Loucy (cell line): ENCODE results near the gene NAV1.

Experiments used
- H2AFZ ChIP-seq: fragments of 200-600 bp; sonication (generic); 2 replicates; pipeline ENCODE4 v1.6.0; 2016; ENCODE audit warnings: antibody characterized with exemption, mild to moderate bottlenecking, low read length, moderate library complexity
- H3F3A ChIP-seq: fragments of 200-600 bp; 2 replicates; pipeline ENCODE4 v1.6.0; 2016; ENCODE audit warnings: antibody characterized with exemption, low read depth, mild to moderate bottlenecking
- H3K27me3 ChIP-seq: fragments of 200-600 bp; sonication (generic); 2 replicates; pipeline ENCODE4 v1.6.1; 2014; ENCODE audit warnings: low read length, mild to moderate bottlenecking; ENCODE audit not compliant: insufficient read depth, poor library complexity, severe bottlenecking
- H3K36me3 ChIP-seq: fragments of 200-600 bp; sonication (generic); 2 replicates; pipeline ENCODE4 v1.6.1; 2016; ENCODE audit warnings: low read length; ENCODE audit not compliant: insufficient read depth
- H3K4me1 ChIP-seq: fragments of 200-600 bp; sonication (generic); 2 replicates; pipeline ENCODE4 v1.5.1; 2014; ENCODE audit warnings: low read length, mild to moderate bottlenecking; ENCODE audit not compliant: insufficient read depth, poor library complexity, severe bottlenecking
- H3K4me2 ChIP-seq: fragments of 200-600 bp; sonication (generic); 2 replicates; pipeline ENCODE4 v1.6.0; 2014; ENCODE audit warnings: antibody characterized with exemption, low read length, low read depth, mild to moderate bottlenecking; ENCODE audit not compliant: poor library complexity, severe bottlenecking
- H3K4me3 ChIP-seq: fragments of 200-600 bp; sonication (generic); 2 replicates; pipeline ENCODE4 v1.5.1; 2014; ENCODE audit warnings: low read length, mild to moderate bottlenecking, mixed read lengths; ENCODE audit not compliant: poor library complexity, severe bottlenecking
- H3K79me2 ChIP-seq: fragments of 200-600 bp; sonication (generic); 2 replicates; pipeline ENCODE4 v1.6.1; 2014; ENCODE audit warnings: low read length; ENCODE audit not compliant: insufficient read depth
- H3K9ac ChIP-seq: fragments of 200-600 bp; sonication (generic); 2 replicates; pipeline ENCODE4 v1.6.0; 2014; ENCODE audit warnings: mild to moderate bottlenecking, low read depth, low read length, moderate library complexity; ENCODE audit not compliant: poor library complexity, severe bottlenecking
- H3K9me2 ChIP-seq: fragments of 200-600 bp; sonication (generic); replicated peaks from 2 replicates; pipeline ENCODE4 v1.6.1; 2016; ENCODE audit warnings: low read depth, low read length, mixed read lengths
- H3K9me3 ChIP-seq: fragments of 200-600 bp; sonication (generic); 2 replicates; pipeline ENCODE4 v1.6.1; 2014; ENCODE audit warnings: mild to moderate bottlenecking, antibody characterized with exemption, low read length, low read depth; ENCODE audit not compliant: insufficient read depth
- H4K20me1 ChIP-seq: fragments of 200-600 bp; sonication (generic); 2 replicates; pipeline ENCODE4 v1.6.0; 2014; ENCODE audit warnings: antibody characterized with exemption, low read length, mild to moderate bottlenecking; ENCODE audit not compliant: insufficient read depth, poor library complexity, severe bottlenecking
- CTCF ChIP-seq: fragments of 200-600 bp; sonication (generic); conservative IDR thresholded peaks from 2 replicates; pipeline ENCODE4 v1.5.1; 2014; ENCODE audit warnings: mild to moderate bottlenecking, antibody characterized with exemption, low read length
- EZH2phosphoT487 ChIP-seq: fragments of 200-600 bp; IDR thresholded peaks from 2 replicates; pipeline ENCODE4 v1.6.1; 2018; ENCODE audit warnings: antibody characterized with exemption, mild to moderate bottlenecking, moderate library complexity, borderline replicate concordance

NAV1 gene

GRCh38 chr1:201582705-201583442 is 43.9 kb downstream of the NAV1 start:
- TF ChIP-seq CTCF (no peak), EZH2phosphoT487 (no peak)
- no peaks in the 10 kb centered on the region for H3K36me3 ChIP-seq
- no peaks in the 10 kb centered on the region for H3K27me3 ChIP-seq
- H3K9me2 ChIP-seq, result no peaks in the 10 kb centered on the region
- no peaks in the 10 kb centered on the region for H4K20me1 ChIP-seq
- H3K4me1 ChIP-seq, result no peaks in the 10 kb centered on the region
- no peak overlapping the region for H2AFZ ChIP-seq
- no peaks in the 10 kb centered on the region; the same call in 1 of the 2 replicates for H3K9me3 ChIP-seq
- no peak overlapping the region for H3K9ac ChIP-seq
- no peak overlapping the region for H3K4me3 ChIP-seq
- H3K79me2 ChIP-seq, result no peaks in the 10 kb centered on the region
- no peaks in the 10 kb centered on the region for H3F3A ChIP-seq
- no peak overlapping the region for H3K4me2 ChIP-seq

- H3K9ac ChIP-seq, result no peak overlapping the region
- no peak overlapping the region for H3K4me3 ChIP-seq
- no peaks in the 10 kb centered on the region for H3K4me1 ChIP-seq
- no peaks in the 10 kb centered on the region for H4K20me1 ChIP-seq
- no peaks in the 10 kb centered on the region for H3K9me3 ChIP-seq
- TF ChIP-seq EZH2phosphoT487, result no peak
- no peak for TF ChIP-seq CTCF
- H3K27me3 ChIP-seq, result no peaks in the 10 kb centered on the region
- no peaks in the 10 kb centered on the region for H3K79me2 ChIP-seq
- H2AFZ ChIP-seq, result no peak overlapping the region
- H3K9me2 ChIP-seq, result no peaks in the 10 kb centered on the region
- no peak overlapping the region for H3K4me2 ChIP-seq
- H3F3A ChIP-seq, result no peaks in the 10 kb centered on the region
- no peaks in the 10 kb centered on the region for H3K36me3 ChIP-seq
Measured at GRCh38 chr1:201583663-201584062, 44.7 kb downstream of the NAV1 start.

- no peaks in the 10 kb centered on the region for H3K9me3 ChIP-seq
- no peak overlapping the region for H2AFZ ChIP-seq
- H3K9me2 ChIP-seq, result no peaks in the 10 kb centered on the region
- no peaks in the 10 kb centered on the region for H3K4me1 ChIP-seq
- no peaks in the 10 kb centered on the region for H3F3A ChIP-seq
- H3K27me3 ChIP-seq, result no peaks in the 10 kb centered on the region
- no peak overlapping the region for H3K4me3 ChIP-seq
- TF ChIP-seq EZH2phosphoT487 (no peak), CTCF (no peak)
- H3K79me2 ChIP-seq, result no peaks in the 10 kb centered on the region
- H4K20me1 ChIP-seq, result no peaks in the 10 kb centered on the region
- no peaks in the 10 kb centered on the region for H3K36me3 ChIP-seq
- no peak overlapping the region for H3K4me2 ChIP-seq
- no peak overlapping the region for H3K9ac ChIP-seq
Measured at GRCh38 chr1:201584471-201585092, 45.7 kb downstream of the NAV1 start.
